A549 (cell line): ENCODE data around the gene NEXN. TPM values are rescaled to one million over a fixed set of nuclear protein-coding genes. Genes with fewer than 3 reads are reported as not detected.

ENCODE experiments used
- ATAC-seq, 2 experiments: fragments of 200-7000 bp in 1 of 2; fragments of >200 bp in 1 of 2; cut with Nextera tagmentation in 1 of 2; cut with Tn5 transposase in 1 of 2; 3 replicates each; pipeline versions ENCODE4 v1.8.0 to v1.9.1; 2018 to 2020; ENCODE audit warnings: mild to moderate bottlenecking in 1 of 2, moderate library complexity in 1 of 2
- CTCF ChIA-PET: fragments of 300-600 bp; sonication (Branson Sonifier 250); formaldehyde crosslinking; extraction: SDS; loops from one replicate; lab custom pipeline; 2021; ENCODE audit warnings: antibody characterized with exemption, inconsistent platforms; lab: Yijun Ruan, JAX
- POLR2A ChIA-PET: fragments of 350-600 bp; formaldehyde crosslinking; extraction: SDS; loops from one replicate; lab custom pipeline; 2021; ENCODE audit warnings: antibody characterized with exemption, inconsistent platforms; lab: Yijun Ruan, JAX
- DNase-seq, 2 experiments: peaks; one replicate each; pipeline versions ENCODE4 v3.0.0 to v3.0.0-alpha.2; 2011 to 2016; ENCODE audit warnings: low read depth in 1 of 2, low spot score in 1 of 2
- FAIRE-seq: peaks from 2 replicates; lab custom pipeline; 2011; peaks lifted over from hg19 to GRCh38; lab: Jason Lieb, UNC
- H3K27ac ChIP-seq, 2 experiments: fragments of >200 bp; sonication (Bioruptor Twin); formaldehyde crosslinking; 3 replicates each; pipeline ENCODE4 v1.5.1; 2016 to 2017
- H3K4me1 ChIP-seq: fragments of >200 bp; sonication (Bioruptor Twin); formaldehyde crosslinking; 3 replicates; pipeline ENCODE4 v1.6.1; 2016
- H3K4me2 ChIP-seq: fragments of >200 bp; sonication (Bioruptor Twin); formaldehyde crosslinking; 3 replicates; pipeline ENCODE4 v1.6.1; 2016
- H3K4me3 ChIP-seq: fragments of >200 bp; sonication (Bioruptor Twin); formaldehyde crosslinking; 3 replicates; pipeline ENCODE4 v1.5.1; 2016
- H3K9me3 ChIP-seq: fragments of >200 bp; sonication (Bioruptor Twin); formaldehyde crosslinking; 3 replicates; pipeline ENCODE4 v1.6.1; 2016
- ATOH8 ChIP-seq: fragments of 250-450 bp; sonication (Bioruptor Pico); IDR thresholded peaks from 2 replicates; pipeline ENCODE4 v1.5.0; 2020; ENCODE audit warnings: low read depth, mild to moderate bottlenecking, moderate library complexity
- BHLHE40 ChIP-seq: IDR thresholded peaks from 2 replicates; pipeline ENCODE4 v1.6.1; 2012; ENCODE audit warnings: low read depth, low read length, inconsistent platforms
- ELK1 ChIP-seq: fragments of 150-350 bp; IDR thresholded peaks from 2 replicates; pipeline ENCODE4 v1.6.1; 2014; ENCODE audit warnings: low read depth, mild to moderate bottlenecking, low read length
- ESRRA ChIP-seq: fragments of 150-350 bp; IDR thresholded peaks from 2 replicates; pipeline ENCODE4 v1.6.1; 2014; ENCODE audit warnings: mild to moderate bottlenecking, low read length, borderline replicate concordance
- FOSL2 ChIP-seq, 2 experiments: fragments of 450-650 bp in 1 of 2; fragments of >200 bp in 1 of 2; sonication (Bioruptor Twin) in 1 of 2; formaldehyde crosslinking; IDR thresholded peaks; 2 replicates each; pipeline versions ENCODE4 v1.5.0 to v1.6.1; 2016 to 2020; ENCODE audit warnings: mild to moderate bottlenecking in 1 of 2, moderate library complexity in 1 of 2
- HES2 ChIP-seq: fragments of >200 bp; sonication (Bioruptor Twin); formaldehyde crosslinking; IDR thresholded peaks from 2 replicates; pipeline ENCODE4 v1.6.1; 2016
- HMGXB4 ChIP-seq: fragments of 250-450 bp; sonication (Bioruptor Pico); IDR thresholded peaks from 2 replicates; pipeline ENCODE4 v1.5.0; 2021; ENCODE audit warnings: mild to moderate bottlenecking, moderate library complexity, borderline replicate concordance
- HOXB5 ChIP-seq: fragments of 250-450 bp; sonication (Bioruptor Pico); IDR thresholded peaks from 2 replicates; pipeline ENCODE4 v1.5.0; 2020; ENCODE audit warnings: mild to moderate bottlenecking, moderate library complexity
- JUNB ChIP-seq: fragments of >200 bp; sonication (Bioruptor Twin); formaldehyde crosslinking; IDR thresholded peaks from 2 replicates; pipeline ENCODE4 v1.6.1; 2016
- KDM1A ChIP-seq: fragments of 200-600 bp; sonication (generic); IDR thresholded peaks from 2 replicates; pipeline ENCODE4 v1.6.1; 2016; ENCODE audit warnings: low read depth, mild to moderate bottlenecking
- MAX ChIP-seq: IDR thresholded peaks from 2 replicates; pipeline ENCODE4 v1.6.1; 2012
- PBX3 ChIP-seq: IDR thresholded peaks from 2 replicates; pipeline ENCODE4 v1.6.1; 2012
- PHF8 ChIP-seq: fragments of 200-600 bp; sonication (generic); IDR thresholded peaks from 2 replicates; pipeline ENCODE4 v1.6.1; 2016; ENCODE audit warnings: low read depth, mild to moderate bottlenecking, antibody characterized with exemption, moderate library complexity, borderline replicate concordance
- POLR2A ChIP-seq: IDR thresholded peaks from 2 replicates; pipeline ENCODE4 v1.6.1; 2012; ENCODE audit warnings: mild to moderate bottlenecking, low read length
- WGBS: methylation state at CpG from one replicate; pipeline ENCODE4 v1.1.6; 2017; ENCODE audit errors: missing lambda C conversion rate; 5-methylcytosine and 5-hydroxymethylcytosine counted together
- polyA plus RNA-seq, 4 experiments: library from polyadenylated mRNA; depleted of rRNA in 3 of 4; stranded (reverse); fragments of >200 nt; fragmentation: RNase III in 1 of 4; extraction: RNeasy Plus Mini Kit Qiagen cat#74134 plus additional on column Dnase treatment in 1 of 4; gene quantifications; 2 replicates in 3 of 4; 3 replicates in 1 of 4; pipeline ENCODE4 v1.2.3, GENCODE V29; 2011 to 2017

Gene NEXN
- polyA plus RNA-seq, 2 of the 4 experiments (the other 2 are of a cell fraction), result 1.8 to 8.2 TPM

- no peak for TF ChIP-seq ATOH8 (CRISPR knock-in tag)
- TF ChIP-seq BHLHE40, result no peak
- TF ChIP-seq MAX, result no peak
- no peak for TF ChIP-seq KDM1A
- no peak for TF ChIP-seq HOXB5 (CRISPR knock-in tag)
- TF ChIP-seq PBX3, result no peak
- TF ChIP-seq ELK1, result no peak
- no peak for TF ChIP-seq FOSL2 (IDR thresholded peaks at IDR 0.05)
- TF ChIP-seq FOSL2 (CRISPR knock-in tag; IDR thresholded peaks at IDR 0.05), result no peak
- TF ChIP-seq JUNB, result no peak
- no peak for TF ChIP-seq ESRRA
- TF ChIP-seq HMGXB4, result no peak
- no peak for TF ChIP-seq POLR2A
- WGBS, result 73% methylated on average over 2 of the region's 2 CpGs
- CTCF ChIA-PET, result no interaction called here
These were observed 101.3 kb downstream of the NEXN start for GRCh38 chr1:77989744-77990143.

GRCh38 chr1:77990629-77991204 is 102.3 kb downstream of the NEXN start:
- no peak for FAIRE-seq
- ChIA-PET POLR2A (interaction anchor here (0.7 to 1.0 kb wide), 2 partner anchors 9 to 12 kb away, joined by 3 read pairs; partner anchors contain the start of gene FUBP1), CTCF (interaction anchor here (1.4 kb wide), 1 partner anchor 13 kb away, joined by 4 read pairs; no protein-coding TSS in a partner anchor)
- H3K4me2 ChIP-seq, result no peak overlapping the region
- H3K4me1 ChIP-seq, result peaks cover 20% of the 10 kb centered on the region
- no peak for ATAC-seq
- no peak overlapping the region for H3K27ac ChIP-seq
- H3K9me3 ChIP-seq, result no peaks in the 10 kb centered on the region
- TF ChIP-seq HES2, result no peak
- WGBS, result 89% methylated on average over 3 of the region's 3 CpGs
- H3K4me3 ChIP-seq, result no peak overlapping the region
- DNase-seq, result no peak

More at GRCh38 chr1:77989744-77990143, 101.3 kb downstream of the NEXN start:
- DNase-seq (no peak), FAIRE-seq (no peak), ATAC-seq (no peak)
- POLR2A ChIA-PET, result interaction anchor here (0.7 kb wide), 1 partner anchor 11 kb away, joined by 3 read pairs; the partner anchor contains the start of gene FUBP1
- Histone ChIP-seq H3K27ac (no peak overlapping the region), H3K4me2 (no peak overlapping the region), H3K9me3 (no peaks in the 10 kb centered on the region), H3K4me1 (peaks cover 28% of the 10 kb centered on the region), H3K4me3 (no peak overlapping the region)

GRCh38 chr1:77991638-77992037 is 103.2 kb downstream of the NEXN start:
- no peak overlapping the region for H3K27ac ChIP-seq
- no peak for TF ChIP-seq FOSL2 (IDR thresholded peaks at IDR 0.05)
- peak; percentile 42; the same call in 1 of the 2 replicates for TF ChIP-seq FOSL2 (CRISPR knock-in tag; IDR thresholded peaks at IDR 0.05)
- no peak for TF ChIP-seq PHF8
- TF ChIP-seq, all 56 proteins: peak for 1
- Histone ChIP-seq H3K9me3 (no peaks in the 10 kb centered on the region), H3K4me1 (peaks cover 11% of the 10 kb centered on the region), H3K4me2 (0 out of 3 replicates have a peak overlapping the region, but pooled peaks have one; percentile 6), H3K4me3 (no peak overlapping the region)
- ChIA-PET POLR2A (interaction anchor here (1.0 kb wide), 2 partner anchors 10 to 13 kb away, joined by 3 read pairs; partner anchors contain the start of gene DNAJB4), CTCF (interaction anchor here (1.4 kb wide), 1 partner anchor 12 kb away, joined by 4 read pairs; no protein-coding TSS in a partner anchor)
- FAIRE-seq, result no peak
- DNase-seq, result no peak
- no peak for ATAC-seq

Other genes starting within 250 kb of the NEXN start
- 30.0 and 32.2 TPM in 2 replicates for gene ZZZ3, start 206.0 kb upstream of the NEXN start, polyA plus RNA-seq (2011; rRNA removed)
- 20.7 to 25.6 TPM (median 22.7 TPM) in 3 replicates for gene ZZZ3, start 206.0 kb upstream of the NEXN start, polyA plus RNA-seq (2017; fragmentation: RNase III; extraction: RNeasy Plus Mini Kit Qiagen cat#74134 plus additional on column Dnase treatment)
- 45.5 and 49.5 TPM in 2 replicates for gene USP33, start 128.8 kb upstream of the NEXN start, polyA plus RNA-seq (2011; rRNA removed)
- 22.0 to 22.9 TPM (median 22.1 TPM) in 3 replicates for gene USP33, start 128.8 kb upstream of the NEXN start, polyA plus RNA-seq (2017; fragmentation: RNase III; extraction: RNeasy Plus Mini Kit Qiagen cat#74134 plus additional on column Dnase treatment)
- 7.4 and 8.2 TPM in 2 replicates for gene MIGA1, start 109.0 kb upstream of the NEXN start, polyA plus RNA-seq (2011; rRNA removed)
- 6.1 to 6.5 TPM (median 6.2 TPM) in 3 replicates for gene MIGA1, start 109.0 kb upstream of the NEXN start, polyA plus RNA-seq (2017; fragmentation: RNase III; extraction: RNeasy Plus Mini Kit Qiagen cat#74134 plus additional on column Dnase treatment)
- gene FUBP1, start 90.4 kb downstream of the NEXN start, polyA plus RNA-seq (2011; rRNA removed), result 126 and 183 TPM in 2 replicates
- 126 to 131 TPM (median 128 TPM) in 3 replicates for gene FUBP1, start 90.4 kb downstream of the NEXN start, polyA plus RNA-seq (2017; fragmentation: RNase III; extraction: RNeasy Plus Mini Kit Qiagen cat#74134 plus additional on column Dnase treatment)
- 18.5 and 30.0 TPM in 2 replicates for gene DNAJB4, start 116.3 kb downstream of the NEXN start, polyA plus RNA-seq (2011; rRNA removed)
- gene DNAJB4, start 116.3 kb downstream of the NEXN start, polyA plus RNA-seq (2017; fragmentation: RNase III; extraction: RNeasy Plus Mini Kit Qiagen cat#74134 plus additional on column Dnase treatment), result 48.8 to 62.6 TPM (median 49.0 TPM) in 3 replicates
- not detected in 2 replicates for gene GIPC2, start 157.3 kb downstream of the NEXN start, polyA plus RNA-seq (2011; rRNA removed)
- 0.04 to 0.07 TPM (median 0.06 TPM) in 3 replicates for gene GIPC2, start 157.3 kb downstream of the NEXN start, polyA plus RNA-seq (2017; fragmentation: RNase III; extraction: RNeasy Plus Mini Kit Qiagen cat#74134 plus additional on column Dnase treatment)